ENCODE results near the gene NLRP8.
"Not testable (repeated sequence)": the region's sequence is repeated elsewhere in the genome, so short reads cannot be mapped to it uniquely, and the experiment has no call there.

The NLRP8 gene

GRCh38 chr19:55947532-55947931, at the start of gene NLRP8:
TSS of gene NLRP8 (plus strand) at chr19:55947832.
- DNase-seq = no peak

GRCh38 chr19:55898911-55899310, 48.7 kb upstream of the NLRP8 start:
- DNase-seq = no peak

GRCh38 chr19:55901369-55902079, 46.1 kb upstream of the NLRP8 start:
- DNase-seq = no peak

- DNase-seq = no peak
These were observed 45.4 kb upstream of the NLRP8 start for GRCh38 chr19:55902080-55902751.

- no peak for DNase-seq
These were observed 40.3 kb upstream of the NLRP8 start for GRCh38 chr19:55907286-55907685.

- no peak for DNase-seq
These were observed 39.9 kb upstream of the NLRP8 start for GRCh38 chr19:55907746-55908145.

GRCh38 chr19:55909801-55910200, 37.8 kb upstream of the NLRP8 start:
- no peak for DNase-seq

- no peak for DNase-seq
These were observed 34.7 kb upstream of the NLRP8 start for GRCh38 chr19:55912916-55913315.

- no peak for DNase-seq
These were observed 33.9 kb upstream of the NLRP8 start for GRCh38 chr19:55913643-55914268.

GRCh38 chr19:55923556-55923955, 24.1 kb upstream of the NLRP8 start:
- DNase-seq = no peak

- no peak for DNase-seq
These were observed 19.6 kb upstream of the NLRP8 start for GRCh38 chr19:55927991-55928390.

GRCh38 chr19:55929258-55929657, 18.4 kb upstream of the NLRP8 start:
- DNase-seq = not testable (repeated sequence)

- DNase-seq = no peak
These were observed 16.6 kb upstream of the NLRP8 start for GRCh38 chr19:55930996-55931515.

- DNase-seq = no peak
These were observed 15.7 kb upstream of the NLRP8 start, which contains the start of gene NLRP13 for GRCh38 chr19:55931936-55932386. TSS of gene NLRP13 (minus strand) at chr19:55932336. CDS start at chr19:55932311, 25 bp downstream.

- no peak for DNase-seq
These were observed 12.4 kb upstream of the NLRP8 start for GRCh38 chr19:55935206-55935605.

- no peak for DNase-seq
These were observed 8.4 kb upstream of the NLRP8 start for GRCh38 chr19:55939206-55939605.

- no peak for DNase-seq
These were observed 7.3 kb upstream of the NLRP8 start for GRCh38 chr19:55940306-55940705.

GRCh38 chr19:55950566-55950965, 2.9 kb downstream of the NLRP8 start:
- not testable (repeated sequence) for DNase-seq

- no peak for DNase-seq
These were observed 8.8 kb downstream of the NLRP8 start for GRCh38 chr19:55956431-55956830.

- DNase-seq = no peak
These were observed 10.7 kb downstream of the NLRP8 start for GRCh38 chr19:55958356-55958755.

- DNase-seq = no peak
These were observed 12.5 kb downstream of the NLRP8 start for GRCh38 chr19:55959996-55960675.

GRCh38 chr19:55962186-55962585, 14.6 kb downstream of the NLRP8 start:
- no peak for DNase-seq

GRCh38 chr19:55973982-55974381, 26.4 kb downstream of the NLRP8 start:
- no peak for DNase-seq

All from activated gamma-delta T cell treated with Interleukin-2 at 50 U/mL for 16 hours (primary cell).